ENCODE measurements around the gene TMUB2. TPM values are rescaled to one million over a fixed set of nuclear protein-coding genes. Genes with fewer than 3 reads are reported as not detected.

The TMUB2 gene
- total and polyA plus RNA-seq, 2 donors (not counting 1 experiment from before 2014, with no cell fraction given), result 37.3 to 45.4 TPM

DNA sequence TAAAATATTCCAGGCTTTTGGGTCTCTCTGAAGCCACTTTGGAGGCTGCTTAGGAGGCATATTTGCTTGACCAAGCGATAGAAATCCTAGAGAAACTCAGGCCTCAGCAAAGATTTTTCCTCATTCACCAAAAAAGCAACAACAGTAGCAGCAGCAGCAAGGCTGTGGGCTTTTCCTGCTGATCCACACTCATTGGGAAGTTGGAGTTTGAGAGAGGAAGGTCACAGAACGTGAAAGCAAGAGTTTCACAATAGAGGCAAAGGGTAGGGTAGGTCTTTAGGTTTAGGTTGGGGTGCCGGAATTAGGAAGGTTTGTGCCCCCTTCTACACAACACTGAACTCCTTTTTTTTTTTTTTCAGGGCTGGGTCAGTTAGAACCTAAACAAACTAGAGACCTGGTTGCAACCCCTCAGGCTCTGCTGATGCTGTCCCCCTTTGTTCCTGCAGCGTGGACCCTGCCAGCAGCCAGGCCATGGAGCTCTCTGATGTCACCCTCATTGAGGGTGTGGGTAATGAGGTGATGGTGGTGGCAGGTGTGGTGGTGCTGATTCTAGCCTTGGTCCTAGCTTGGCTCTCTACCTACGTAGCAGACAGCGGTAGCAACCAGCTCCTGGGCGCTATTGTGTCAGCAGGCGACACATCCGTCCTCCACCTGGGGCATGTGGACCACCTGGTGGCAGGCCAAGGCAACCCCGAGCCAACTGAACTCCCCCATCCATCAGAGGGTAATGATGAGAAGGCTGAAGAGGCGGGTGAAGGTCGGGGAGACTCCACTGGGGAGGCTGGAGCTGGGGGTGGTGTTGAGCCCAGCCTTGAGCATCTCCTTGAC, 2.0 kb downstream of the TMUB2 start:
- Histone ChIP-seq H3K79me2 (ENCODE audit: control insufficient read depth, insufficient read depth, low read length) (peaks cover 39% of the 10 kb centered on the region), H4K20me1 (ENCODE audit: control insufficient read depth, extremely low read depth, insufficient read depth, low read length) (no peaks in the 10 kb centered on the region), H3K4me3 (replicated peaks in 1 of 4; ENCODE audit: control extremely low read depth in 1 of 4, insufficient read depth in 1 of 4, low read depth in 3 of 4, low read length in 4 of 4) (peak overlapping the region in 1 of 4 experiments; percentile 100), H3K9me3 (ENCODE audit: control insufficient read depth, insufficient read depth, low read depth, low read length) (no peaks in the 10 kb centered on the region), H3K36me3 (ENCODE audit: control insufficient read depth, insufficient read depth, low read length) (peaks cover 23% of the 10 kb centered on the region), H3K27me3 (ENCODE audit: control insufficient read depth, insufficient read depth, low read length) (no peaks in the 10 kb centered on the region), H3K4me1 (ENCODE audit: control insufficient read depth, extremely low read depth, insufficient read depth, low read length) (peaks cover 9% of the 10 kb centered on the region), H3K9ac (ENCODE audit: insufficient read depth, low read length) (peak overlapping the region; percentile 7), H2AFZ (ENCODE audit: low read length) (no peak overlapping the region), H3K4me2 (ENCODE audit: extremely low read depth, insufficient read depth, low read length) (peak overlapping the region; percentile 25), H3K27ac (ENCODE audit: insufficient read depth, low read length) (no peak overlapping the region)
- no peak for TF ChIP-seq EZH2 (IDR thresholded peaks at IDR 0.05; ENCODE audit: low read length, missing control alignments)
- TF ChIP-seq, protein P1, sequence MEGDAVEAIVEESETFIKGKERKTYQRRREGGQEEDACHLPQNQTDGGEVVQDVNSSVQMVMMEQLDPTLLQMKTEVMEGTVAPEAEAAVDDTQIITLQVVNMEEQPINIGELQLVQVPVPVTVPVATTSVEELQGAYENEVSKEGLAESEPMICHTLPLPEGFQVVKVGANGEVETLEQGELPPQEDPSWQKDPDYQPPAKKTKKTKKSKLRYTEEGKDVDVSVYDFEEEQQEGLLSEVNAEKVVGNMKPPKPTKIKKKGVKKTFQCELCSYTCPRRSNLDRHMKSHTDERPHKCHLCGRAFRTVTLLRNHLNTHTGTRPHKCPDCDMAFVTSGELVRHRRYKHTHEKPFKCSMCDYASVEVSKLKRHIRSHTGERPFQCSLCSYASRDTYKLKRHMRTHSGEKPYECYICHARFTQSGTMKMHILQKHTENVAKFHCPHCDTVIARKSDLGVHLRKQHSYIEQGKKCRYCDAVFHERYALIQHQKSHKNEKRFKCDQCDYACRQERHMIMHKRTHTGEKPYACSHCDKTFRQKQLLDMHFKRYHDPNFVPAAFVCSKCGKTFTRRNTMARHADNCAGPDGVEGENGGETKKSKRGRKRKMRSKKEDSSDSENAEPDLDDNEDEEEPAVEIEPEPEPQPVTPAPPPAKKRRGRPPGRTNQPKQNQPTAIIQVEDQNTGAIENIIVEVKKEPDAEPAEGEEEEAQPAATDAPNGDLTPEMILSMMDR (conservative IDR thresholded peaks at IDR 0.05 in 1 of 2, IDR thresholded peaks at IDR 0.05 in 1 of 2; ENCODE audit: low read depth in 1 of 2, low read length in 2 of 2), result no peak
- no peak for DNase-seq (ENCODE audit: low read depth in 2 of 2)

DNA sequence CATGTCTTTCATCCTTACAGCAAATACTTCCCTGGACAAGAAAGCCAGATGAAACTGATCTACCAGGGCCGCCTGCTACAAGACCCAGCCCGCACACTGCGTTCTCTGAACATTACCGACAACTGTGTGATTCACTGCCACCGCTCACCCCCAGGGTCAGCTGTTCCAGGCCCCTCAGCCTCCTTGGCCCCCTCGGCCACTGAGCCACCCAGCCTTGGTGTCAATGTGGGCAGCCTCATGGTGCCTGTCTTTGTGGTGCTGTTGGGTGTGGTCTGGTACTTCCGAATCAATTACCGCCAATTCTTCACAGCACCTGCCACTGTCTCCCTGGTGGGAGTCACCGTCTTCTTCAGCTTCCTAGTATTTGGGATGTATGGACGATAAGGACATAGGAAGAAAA, 3.7 kb downstream of the TMUB2 start:
- H3K4me2 ChIP-seq (ENCODE audit: extremely low read depth, insufficient read depth, low read length), result no peak overlapping the region
- peaks cover 30% of the 10 kb centered on the region for H3K36me3 ChIP-seq (ENCODE audit: control insufficient read depth, insufficient read depth, low read length)
- H3K9me3 ChIP-seq (ENCODE audit: control insufficient read depth, insufficient read depth, low read depth, low read length), result no peaks in the 10 kb centered on the region
- H3K4me1 ChIP-seq (ENCODE audit: control insufficient read depth, extremely low read depth, insufficient read depth, low read length), result peaks cover 9% of the 10 kb centered on the region
- H2AFZ ChIP-seq (ENCODE audit: low read length), result no peak overlapping the region
- H3K9ac ChIP-seq (ENCODE audit: insufficient read depth, low read length), result no peak overlapping the region
- no peaks in the 10 kb centered on the region for H3K27me3 ChIP-seq (ENCODE audit: control insufficient read depth, insufficient read depth, low read length)
- H3K79me2 ChIP-seq (ENCODE audit: control insufficient read depth, insufficient read depth, low read length), result peaks cover 23% of the 10 kb centered on the region
- no peak overlapping the region for H3K27ac ChIP-seq (ENCODE audit: insufficient read depth, low read length)
- H3K4me3 ChIP-seq (replicated peaks in 1 of 4; ENCODE audit: control extremely low read depth in 1 of 4, insufficient read depth in 1 of 4, low read depth in 3 of 4, low read length in 4 of 4), result no peak overlapping the region
- TF ChIP-seq, protein P1 (conservative IDR thresholded peaks at IDR 0.05 in 1 of 2, IDR thresholded peaks at IDR 0.05 in 1 of 2; ENCODE audit: low read depth in 1 of 2, low read length in 2 of 2), result no peak
- no peak for TF ChIP-seq EZH2 (IDR thresholded peaks at IDR 0.05; ENCODE audit: low read length, missing control alignments)
- no peak for DNase-seq (ENCODE audit: low read depth in 2 of 2)
- no peaks in the 10 kb centered on the region for H4K20me1 ChIP-seq (ENCODE audit: control insufficient read depth, extremely low read depth, insufficient read depth, low read length)

DNA sequence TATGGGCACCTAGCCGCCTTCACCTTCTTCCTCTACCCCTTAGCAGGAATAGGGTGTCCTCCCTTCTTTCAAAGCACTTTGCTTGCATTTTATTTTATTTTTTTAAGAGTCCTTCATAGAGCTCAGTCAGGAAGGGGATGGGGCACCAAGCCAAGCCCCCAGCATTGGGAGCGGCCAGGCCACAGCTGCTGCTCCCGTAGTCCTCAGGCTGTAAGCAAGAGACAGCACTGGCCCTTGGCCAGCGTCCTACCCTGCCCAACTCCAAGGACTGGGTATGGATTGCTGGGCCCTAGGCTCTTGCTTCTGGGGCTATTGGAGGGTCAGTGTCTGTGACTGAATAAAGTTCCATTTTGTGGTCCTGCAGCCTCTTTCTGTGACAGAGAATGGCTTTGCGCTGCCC, 4.6 kb downstream of the TMUB2 start:
- Histone ChIP-seq H3K27me3 (ENCODE audit: control insufficient read depth, insufficient read depth, low read length) (no peaks in the 10 kb centered on the region), H3K9ac (ENCODE audit: insufficient read depth, low read length) (no peak overlapping the region), H3K4me2 (ENCODE audit: extremely low read depth, insufficient read depth, low read length) (no peak overlapping the region), H3K79me2 (ENCODE audit: control insufficient read depth, insufficient read depth, low read length) (peaks cover 20% of the 10 kb centered on the region), H3K4me1 (ENCODE audit: control insufficient read depth, extremely low read depth, insufficient read depth, low read length) (peaks cover 9% of the 10 kb centered on the region), H3K27ac (ENCODE audit: insufficient read depth, low read length) (no peak overlapping the region), H3K36me3 (ENCODE audit: control insufficient read depth, insufficient read depth, low read length) (peaks cover 32% of the 10 kb centered on the region), H3K4me3 (replicated peaks in 1 of 4; ENCODE audit: control extremely low read depth in 1 of 4, insufficient read depth in 1 of 4, low read depth in 3 of 4, low read length in 4 of 4) (no peak overlapping the region), H3K9me3 (ENCODE audit: control insufficient read depth, insufficient read depth, low read depth, low read length) (no peaks in the 10 kb centered on the region), H4K20me1 (ENCODE audit: control insufficient read depth, extremely low read depth, insufficient read depth, low read length) (no peaks in the 10 kb centered on the region), H2AFZ (ENCODE audit: low read length) (no peak overlapping the region)
- no peak for TF ChIP-seq EZH2 (IDR thresholded peaks at IDR 0.05; ENCODE audit: low read length, missing control alignments)
- TF ChIP-seq, protein P1 (conservative IDR thresholded peaks at IDR 0.05 in 1 of 2, IDR thresholded peaks at IDR 0.05 in 1 of 2; ENCODE audit: low read depth in 1 of 2, low read length in 2 of 2), result no peak
- no peak for DNase-seq (ENCODE audit: low read depth in 2 of 2)

Measured in fibroblast of lung (primary cell).